ENCODE data around the gene KCNAB1.
"Not testable (repeated sequence)": the region's sequence is repeated elsewhere in the genome, so short reads cannot be mapped to it uniquely, and the experiment has no call there.

KCNAB1 gene

GRCh38 chr3:156271995-156272719 is 151.8 kb downstream of the KCNAB1 start:
- DNase-seq (ENCODE audit: low spot score) = no peak

DNA sequence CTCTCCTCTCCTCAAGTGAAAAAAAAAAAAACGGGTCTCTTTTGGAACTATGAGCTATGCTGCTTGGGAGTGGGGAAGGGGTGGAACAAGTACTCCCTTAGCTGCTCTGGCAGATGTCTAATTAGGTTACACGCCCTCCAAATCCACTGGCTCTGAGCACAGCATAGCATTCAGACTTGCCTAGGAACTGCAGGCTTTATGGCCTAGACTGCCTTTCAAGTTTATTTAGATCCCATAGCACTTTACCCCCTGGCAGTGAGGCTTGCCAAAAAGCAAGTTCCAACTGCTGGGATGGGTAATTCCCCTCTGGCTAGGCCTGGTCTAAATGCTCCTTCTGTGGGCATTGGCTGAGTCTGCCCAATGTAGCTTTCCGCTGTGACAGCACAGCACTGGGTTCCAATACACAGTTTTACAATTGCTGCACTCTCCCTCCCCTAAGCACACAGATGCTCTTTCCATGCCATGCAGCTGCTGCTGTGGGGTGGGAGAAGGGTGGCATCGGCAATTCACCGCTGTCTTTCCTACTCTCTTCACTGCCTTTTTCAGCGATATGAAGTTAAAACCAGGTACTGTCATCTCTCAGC is 152.8 kb downstream of the KCNAB1 start:
- DNase-seq (ENCODE audit: low spot score) = no peak

DNA sequence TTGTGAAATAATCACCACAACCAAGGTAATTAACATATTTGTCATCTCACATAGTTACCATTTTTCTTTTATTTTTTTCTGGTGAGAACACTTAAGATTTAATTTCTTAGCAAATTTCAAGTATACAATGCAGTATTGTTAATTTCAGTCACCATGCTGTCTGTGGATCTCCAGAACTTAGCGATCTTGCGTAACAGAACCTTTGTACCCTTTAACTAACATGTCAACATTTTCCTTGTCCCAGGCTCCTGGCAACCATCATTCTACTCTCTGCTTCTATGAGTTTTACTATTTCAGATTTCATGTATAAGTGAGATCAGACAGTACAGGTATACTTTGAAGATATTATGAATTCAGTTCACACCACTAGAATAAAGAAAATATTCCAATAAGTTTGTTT is 154.4 kb downstream of the KCNAB1 start:
- no peak for DNase-seq (ENCODE audit: low spot score)

GRCh38 chr3:156284637-156285036 is 164.3 kb downstream of the KCNAB1 start:
- DNase-seq (ENCODE audit: low spot score) = not testable (repeated sequence)

DNA sequence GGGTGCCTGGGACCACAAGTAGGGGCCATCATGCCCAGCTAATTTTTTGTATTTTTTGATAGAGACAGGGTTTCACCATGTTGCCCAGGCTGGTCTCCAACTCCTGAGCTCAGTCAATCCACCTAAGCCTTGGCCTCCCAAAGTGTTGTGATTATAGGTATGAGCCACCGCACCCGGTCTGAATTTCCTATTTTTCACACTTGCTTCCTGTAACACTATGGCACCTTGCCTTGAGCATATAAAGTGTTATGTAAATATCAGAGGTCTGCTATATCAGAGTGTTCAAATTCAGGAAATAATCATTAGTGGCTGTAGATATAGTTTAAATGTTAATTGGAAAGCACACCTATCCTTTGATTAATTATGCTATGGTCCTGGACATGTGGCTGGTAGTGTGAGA is 165.2 kb downstream of the KCNAB1 start:
- no peak for DNase-seq (ENCODE audit: low spot score)

- DNase-seq (ENCODE audit: low spot score) = no peak
These were observed 170.5 kb downstream of the KCNAB1 start for GRCh38 chr3:156290924-156291271.

GRCh38 chr3:156291272-156292123 is 171.1 kb downstream of the KCNAB1 start:
- DNase-seq (ENCODE audit: low spot score) = no peak

DNA sequence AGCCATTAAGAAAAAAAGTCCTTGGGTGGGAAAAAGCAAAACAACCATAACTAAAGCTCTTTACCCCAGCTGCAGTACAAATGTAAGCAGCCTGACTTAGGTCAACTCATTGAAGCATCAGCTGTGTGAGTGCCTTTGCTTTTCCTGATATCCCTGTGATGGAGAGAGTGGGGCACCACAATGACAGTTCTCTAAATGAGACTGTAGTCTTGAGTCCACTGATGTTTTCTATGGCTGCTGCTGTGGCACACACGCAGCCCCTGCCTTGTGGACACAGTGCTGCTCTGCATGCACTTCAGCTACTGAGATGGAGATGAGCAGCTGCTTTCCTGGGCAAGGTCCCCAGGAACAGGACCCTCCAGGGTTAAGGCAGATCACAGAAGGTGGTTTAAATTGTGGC is 173.2 kb downstream of the KCNAB1 start:
- DNase-seq (ENCODE audit: low spot score) = no peak

- DNase-seq (ENCODE audit: low spot score) = no peak
These were observed 177.2 kb downstream of the KCNAB1 start for GRCh38 chr3:156297582-156297981.

DNA sequence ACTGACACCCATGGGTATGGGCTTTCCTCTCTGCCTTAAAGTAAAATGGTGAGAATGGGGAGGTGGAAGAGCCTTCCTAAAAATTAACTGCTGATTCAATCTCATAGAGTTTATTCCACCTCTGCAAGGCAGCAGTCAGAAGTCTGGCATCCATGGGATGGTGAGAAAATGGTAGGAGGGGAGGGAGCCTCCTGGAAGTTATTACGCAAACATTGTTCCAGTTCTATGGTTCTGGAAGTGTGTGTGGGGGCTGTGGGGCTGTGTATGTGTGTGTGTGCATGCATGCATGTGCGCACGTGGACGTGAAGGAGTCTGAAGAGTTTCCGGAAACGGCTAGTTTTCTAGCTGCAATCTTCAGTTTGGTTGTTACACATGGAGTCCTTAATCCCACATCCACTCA is 177.6 kb downstream of the KCNAB1 start:
- DNase-seq (ENCODE audit: low spot score) = no peak

DNA sequence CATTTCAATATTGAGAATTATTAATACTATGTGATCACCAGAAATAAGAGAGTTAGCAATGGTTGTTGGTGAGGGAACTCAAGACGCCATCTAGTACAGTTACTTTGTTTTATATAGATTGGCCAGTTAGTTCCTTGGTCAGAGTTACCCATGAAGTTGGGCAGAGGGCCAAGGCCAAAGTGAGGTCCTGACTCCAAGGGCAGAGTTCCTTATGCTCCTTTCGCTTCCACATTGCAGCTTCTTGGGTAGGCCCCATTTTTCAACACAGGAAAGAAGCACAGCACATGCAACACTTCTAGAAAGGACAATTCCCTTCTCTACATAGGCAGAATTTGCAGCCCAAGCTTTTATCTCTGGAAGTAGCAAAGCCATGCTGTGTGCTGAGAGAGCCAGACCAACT is 178.6 kb downstream of the KCNAB1 start:
- no peak for DNase-seq (ENCODE audit: low spot score)

GRCh38 chr3:156299569-156299968 is 179.2 kb downstream of the KCNAB1 start:
- no peak for DNase-seq (ENCODE audit: low spot score)

GRCh38 chr3:156300371-156300770 is 180.0 kb downstream of the KCNAB1 start:
- no peak for DNase-seq (ENCODE audit: low spot score)

DNA sequence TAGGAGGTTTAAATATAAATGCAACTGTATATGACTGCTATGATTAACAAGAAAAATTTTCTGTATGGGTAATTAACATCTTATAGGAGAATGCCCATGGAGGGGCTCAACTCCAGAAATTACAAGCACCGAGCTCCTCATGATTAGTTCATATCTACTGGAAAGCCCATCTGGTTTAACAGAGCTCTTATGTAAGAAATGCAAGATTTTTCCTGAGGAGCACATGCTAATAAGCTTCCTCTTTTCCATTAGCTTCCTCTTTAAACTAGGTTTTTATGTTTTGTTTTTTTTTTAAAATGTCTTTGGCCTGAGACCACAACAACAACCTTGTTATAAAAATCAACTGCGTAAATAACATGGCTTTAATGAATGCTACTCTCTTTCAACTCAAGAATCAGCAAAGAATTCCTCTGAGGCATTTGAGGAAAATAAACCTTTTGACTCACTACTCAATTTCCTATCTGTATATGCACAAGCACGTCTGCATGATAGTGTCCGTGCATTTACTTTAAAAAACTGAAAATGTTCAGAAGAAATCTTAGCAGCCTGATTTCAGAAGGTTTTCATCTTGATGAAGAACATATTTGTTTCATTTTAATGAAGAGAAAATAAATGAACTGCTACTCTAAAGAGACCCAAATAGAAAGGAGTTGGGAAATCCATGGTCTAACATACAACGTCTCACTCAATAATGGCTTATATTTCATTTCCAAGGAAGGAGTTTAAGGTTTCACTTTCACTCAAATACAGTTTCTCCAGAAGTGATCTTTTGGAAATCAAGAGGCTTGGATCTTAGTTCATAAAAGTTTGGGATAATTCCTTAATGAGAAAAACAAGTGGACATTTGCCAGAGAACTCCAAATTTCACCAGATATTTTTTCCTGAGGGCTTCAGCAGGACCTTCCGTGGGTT is 180.8 kb downstream of the KCNAB1 start:
- no peak for DNase-seq (ENCODE audit: low spot score)

DNA sequence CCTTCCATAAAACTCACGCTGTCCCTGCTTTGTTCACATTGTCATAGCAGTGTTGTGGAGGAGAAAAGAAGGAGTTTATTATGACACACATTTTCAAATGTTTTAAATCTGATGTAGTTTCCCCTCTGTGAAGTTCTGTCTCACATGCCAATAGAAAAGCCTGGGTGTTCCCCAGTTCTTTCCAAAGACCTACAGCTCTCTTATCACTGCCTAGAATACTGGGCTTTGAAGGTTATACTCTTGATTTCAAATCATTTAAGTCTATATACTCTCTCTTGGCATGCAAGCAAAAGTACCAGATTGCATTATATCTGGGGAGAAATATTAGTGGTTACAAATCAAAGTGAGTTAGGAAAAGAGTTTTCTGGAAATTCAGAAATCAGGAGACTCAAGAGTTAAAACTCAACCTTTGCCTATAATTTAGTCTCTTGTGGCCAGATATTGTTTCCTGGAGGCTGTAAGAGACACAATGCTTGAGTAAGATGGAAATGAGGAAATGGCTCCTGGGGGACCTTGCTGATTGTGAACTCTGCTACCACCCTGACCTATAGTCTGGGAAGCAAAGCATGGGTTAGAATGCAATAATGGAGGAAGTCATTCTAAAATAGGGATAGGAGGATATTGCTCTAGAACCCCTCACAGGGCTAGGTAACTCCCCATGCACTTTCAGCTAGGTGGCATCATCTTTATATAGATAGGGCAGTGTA is 182.8 kb downstream of the KCNAB1 start:
- no peak for DNase-seq (ENCODE audit: low spot score)

DNA sequence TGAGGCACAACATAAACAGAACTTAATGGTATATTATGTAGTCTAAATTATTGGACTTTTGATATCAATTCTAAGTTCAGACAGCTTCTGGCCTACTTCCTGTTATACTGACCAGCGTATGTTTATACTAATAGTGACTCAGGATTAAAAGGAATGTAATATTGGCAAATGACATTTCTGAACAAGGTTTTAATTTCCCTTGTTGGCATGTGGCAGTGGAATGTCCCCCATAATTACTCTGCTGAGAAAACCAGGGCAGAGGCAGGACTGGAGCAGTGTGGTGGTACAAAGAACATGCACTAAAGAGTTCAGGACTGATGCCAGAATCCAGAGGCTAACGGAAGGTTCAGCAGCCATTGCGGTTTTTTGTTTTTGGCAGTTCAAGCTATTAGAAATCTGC is 184.0 kb downstream of the KCNAB1 start:
- no peak for DNase-seq (ENCODE audit: low spot score)

DNA sequence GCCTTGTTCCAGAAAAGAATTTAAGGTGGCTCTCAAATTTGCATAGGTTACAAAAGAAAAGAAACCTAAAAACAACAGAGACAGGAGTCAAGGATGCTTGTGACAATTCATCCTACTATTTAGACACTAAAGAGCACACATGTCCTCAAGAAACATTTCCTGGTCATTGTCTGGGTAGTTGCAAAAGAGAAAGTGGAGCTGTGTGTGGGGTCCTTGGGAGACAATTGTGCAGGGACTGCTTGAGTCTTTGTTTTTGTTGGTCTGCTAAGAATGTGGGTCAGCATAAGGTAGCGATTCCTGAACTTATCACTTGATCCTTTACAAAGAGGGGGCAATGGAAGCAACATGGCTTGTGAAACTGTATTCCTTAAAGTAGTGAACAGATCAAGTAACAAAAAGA is 185.3 kb downstream of the KCNAB1 start:
- DNase-seq (ENCODE audit: low spot score) = no peak

DNA sequence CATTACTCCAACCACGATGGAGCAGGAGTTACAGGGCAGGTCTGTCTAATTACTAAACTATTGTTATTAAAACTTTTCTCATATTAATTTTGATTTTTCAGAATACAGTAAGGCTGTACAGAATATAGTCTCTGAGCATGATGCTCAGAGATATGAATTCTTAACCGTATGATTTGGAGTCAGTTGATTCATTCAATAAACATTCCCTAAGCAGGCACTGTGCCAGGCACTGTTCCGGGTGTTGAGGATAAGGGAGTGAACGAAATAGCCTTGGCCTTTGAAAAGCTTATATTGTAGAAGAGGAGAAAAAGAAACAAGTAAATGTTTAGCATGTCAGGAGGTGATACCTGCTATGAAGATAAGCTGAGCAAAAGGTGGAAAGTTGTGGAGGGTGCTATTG is 187.3 kb downstream of the KCNAB1 start:
- DNase-seq (ENCODE audit: low spot score) = no peak

GRCh38 chr3:156311431-156311830 is 191.1 kb downstream of the KCNAB1 start:
- DNase-seq (ENCODE audit: low spot score) = no peak

DNA sequence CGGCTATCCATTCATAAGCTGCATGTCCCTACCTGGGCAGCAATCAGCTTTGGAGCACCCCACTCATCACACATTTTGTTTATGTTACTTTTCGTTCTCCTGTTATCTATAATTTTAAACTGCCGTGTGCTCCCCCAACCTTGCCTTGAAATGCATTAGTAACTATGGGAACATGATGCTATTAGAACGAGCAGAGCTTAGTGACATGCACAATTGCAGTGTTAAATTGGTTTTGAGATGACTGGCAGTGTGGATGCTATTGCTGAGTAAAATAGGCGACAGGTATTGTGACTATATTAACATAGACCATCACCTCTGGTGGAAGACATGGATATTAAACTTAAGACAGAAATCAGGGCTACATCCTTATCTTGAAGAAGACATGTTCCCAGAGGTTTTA is 191.6 kb downstream of the KCNAB1 start:
- no peak for DNase-seq (ENCODE audit: low spot score)

DNA sequence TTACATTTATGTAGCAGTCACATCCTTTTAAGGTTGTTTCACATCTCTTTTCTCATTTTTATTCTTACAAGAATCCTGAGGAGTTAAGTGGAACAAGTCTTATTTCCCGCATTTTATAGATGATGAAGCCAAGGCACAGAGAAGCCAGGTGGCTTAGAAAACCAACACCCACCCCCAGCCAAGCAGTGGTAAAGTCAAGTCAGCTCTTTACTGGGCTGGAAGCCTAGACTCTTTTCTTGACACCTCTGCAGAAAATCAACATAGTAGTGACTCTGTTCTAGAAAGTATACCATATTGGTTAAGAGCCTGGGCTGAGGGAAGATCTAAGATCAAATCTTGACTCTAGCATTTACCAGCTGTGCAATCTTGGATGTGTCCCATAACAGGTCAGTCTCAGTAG is 195.7 kb downstream of the KCNAB1 start:
- no peak for DNase-seq (ENCODE audit: low spot score)

Data from CD4-positive, alpha-beta T cell treated with Interleukin-15 for 4 hours (primary cell).